SJCRH30 (cell line): ENCODE measurements around the gene THSD7A. TPM values are rescaled to one million over a fixed set of nuclear protein-coding genes. Genes with fewer than 3 reads are reported as not detected.

Experiments used
- DNase-seq, 2 experiments: peaks; one replicate each; pipeline ENCODE4 v3.0.0-alpha.2; 2015 to 2020
- H3K27ac ChIP-seq: fragments of 250-450 bp; sonication (Bioruptor Pico); 2 replicates; pipeline ENCODE4 v1.5.1; 2020; ENCODE audit warnings: mild to moderate bottlenecking, moderate library complexity
- H3K27me3 ChIP-seq: fragments of 250-450 bp; sonication (Bioruptor Pico); 2 replicates; pipeline ENCODE4 v1.5.1; 2020; ENCODE audit warnings: mild to moderate bottlenecking, moderate library complexity
- H3K36me3 ChIP-seq: fragments of 250-450 bp; sonication (Bioruptor Pico); 2 replicates; pipeline ENCODE4 v1.5.1; 2020; ENCODE audit warnings: mild to moderate bottlenecking, moderate library complexity
- H3K4me1 ChIP-seq: fragments of 250-450 bp; sonication (Bioruptor Pico); 2 replicates; pipeline ENCODE4 v1.5.1; 2020; ENCODE audit warnings: mild to moderate bottlenecking, moderate library complexity
- H3K4me3 ChIP-seq: fragments of 250-450 bp; sonication (Bioruptor Pico); 2 replicates; pipeline ENCODE4 v1.5.1; 2020; ENCODE audit warnings: mild to moderate bottlenecking, moderate library complexity
- H3K9me3 ChIP-seq: fragments of 250-450 bp; sonication (Bioruptor Pico); replicated peaks from 2 replicates; pipeline ENCODE4 v1.5.1; 2020; ENCODE audit warnings: mild to moderate bottlenecking, moderate library complexity
- total RNA-seq: library from RNA; depleted of rRNA; stranded (reverse); fragments of >200 nt; shearing (Covaris generic); gene quantifications from 2 replicates; pipeline ENCODE4 v1.2.3, GENCODE V29; 2014

THSD7A gene
- total RNA-seq, 1 experiment from 2014 or later: 0.10 TPM

GRCh38 chr7:11633310-11633709 lies 198.7 kb downstream of the THSD7A start:
- no peaks in the 10 kb centered on the region for H3K9me3 ChIP-seq
- H3K36me3 ChIP-seq: no peaks in the 10 kb centered on the region
- H3K27me3 ChIP-seq: no peaks in the 10 kb centered on the region
- no peak overlapping the region for H3K4me3 ChIP-seq
- DNase-seq: no peak
- no peak overlapping the region for H3K27ac ChIP-seq
- H3K4me1 ChIP-seq: no peaks in the 10 kb centered on the region

- no peaks in the 10 kb centered on the region for H3K36me3 ChIP-seq
- DNase-seq: no peak
- no peaks in the 10 kb centered on the region for H3K27me3 ChIP-seq
- no peak overlapping the region for H3K4me3 ChIP-seq
- H3K4me1 ChIP-seq: no peaks in the 10 kb centered on the region; the same call in 1 of the 2 replicates
- H3K9me3 ChIP-seq: no peaks in the 10 kb centered on the region
- no peak overlapping the region for H3K27ac ChIP-seq
These were observed 201.6 kb downstream of the THSD7A start for GRCh38 chr7:11630355-11630754.

GRCh38 chr7:11625669-11626068 lies 206.3 kb downstream of the THSD7A start:
- no peaks in the 10 kb centered on the region for H3K36me3 ChIP-seq
- H3K27me3 ChIP-seq: no peaks in the 10 kb centered on the region
- no peak overlapping the region for H3K4me3 ChIP-seq
- H3K27ac ChIP-seq: no peak overlapping the region
- DNase-seq: no peak
- H3K9me3 ChIP-seq: no peaks in the 10 kb centered on the region
- H3K4me1 ChIP-seq: no peaks in the 10 kb centered on the region; the same call in 1 of the 2 replicates

- Histone ChIP-seq H3K27ac (no peak overlapping the region), H3K9me3 (no peaks in the 10 kb centered on the region)
These were observed 208.8 kb downstream of the THSD7A start for GRCh38 chr7:11623093-11623678.

GRCh38 chr7:11620406-11621253 lies 211.4 kb downstream of the THSD7A start:
- no peaks in the 10 kb centered on the region for H3K36me3 ChIP-seq
- no peaks in the 10 kb centered on the region; the same call in 1 of the 2 replicates for H3K4me1 ChIP-seq
- DNase-seq: no peak
- no peak overlapping the region for H3K4me3 ChIP-seq
- no peak overlapping the region for H3K27ac ChIP-seq
- H3K27me3 ChIP-seq: no peaks in the 10 kb centered on the region
- no peaks in the 10 kb centered on the region for H3K9me3 ChIP-seq

More at GRCh38 chr7:11623093-11623678, 208.8 kb downstream of the THSD7A start:
- H3K4me1 ChIP-seq: no peaks in the 10 kb centered on the region; the same call in 1 of the 2 replicates
- DNase-seq: no peak
- no peaks in the 10 kb centered on the region for H3K36me3 ChIP-seq
- H3K27me3 ChIP-seq: no peaks in the 10 kb centered on the region
- H3K4me3 ChIP-seq: no peak overlapping the region

- no peak overlapping the region for H3K4me3 ChIP-seq
- no peaks in the 10 kb centered on the region for H3K36me3 ChIP-seq
- no peaks in the 10 kb centered on the region for H3K4me1 ChIP-seq
- no peaks in the 10 kb centered on the region for H3K27me3 ChIP-seq
- no peaks in the 10 kb centered on the region for H3K9me3 ChIP-seq
- DNase-seq: no peak
- H3K27ac ChIP-seq: no peak overlapping the region
These were observed 215.5 kb downstream of the THSD7A start for GRCh38 chr7:11616466-11616865.

GRCh38 chr7:11615174-11615573 lies 216.8 kb downstream of the THSD7A start:
- no peaks in the 10 kb centered on the region for H3K9me3 ChIP-seq
- no peaks in the 10 kb centered on the region for H3K36me3 ChIP-seq
- no peak for DNase-seq
- H3K27ac ChIP-seq: no peak overlapping the region
- no peaks in the 10 kb centered on the region for H3K4me1 ChIP-seq
- H3K4me3 ChIP-seq: no peak overlapping the region
- no peaks in the 10 kb centered on the region for H3K27me3 ChIP-seq

GRCh38 chr7:11613292-11613930 lies 218.6 kb downstream of the THSD7A start:
- no peaks in the 10 kb centered on the region for H3K36me3 ChIP-seq
- no peaks in the 10 kb centered on the region for H3K4me1 ChIP-seq
- H3K9me3 ChIP-seq: no peaks in the 10 kb centered on the region
- H3K4me3 ChIP-seq: no peak overlapping the region
- DNase-seq: no peak
- no peak overlapping the region for H3K27ac ChIP-seq
- no peaks in the 10 kb centered on the region for H3K27me3 ChIP-seq

GRCh38 chr7:11612737-11613136 lies 219.3 kb downstream of the THSD7A start:
- Histone ChIP-seq H3K27ac (no peak overlapping the region), H3K4me3 (no peak overlapping the region), H3K27me3 (no peaks in the 10 kb centered on the region), H3K9me3 (no peaks in the 10 kb centered on the region), H3K4me1 (no peaks in the 10 kb centered on the region), H3K36me3 (no peaks in the 10 kb centered on the region)
- DNase-seq: no peak

- no peak overlapping the region for H3K27ac ChIP-seq
- no peak for DNase-seq
- H3K4me3 ChIP-seq: no peak overlapping the region
- no peaks in the 10 kb centered on the region for H3K36me3 ChIP-seq
- no peaks in the 10 kb centered on the region; the same call in 1 of the 2 replicates for H3K27me3 ChIP-seq
- no peaks in the 10 kb centered on the region for H3K9me3 ChIP-seq
- H3K4me1 ChIP-seq: no peaks in the 10 kb centered on the region
These were observed 222.8 kb downstream of the THSD7A start for GRCh38 chr7:11609096-11609670.

GRCh38 chr7:11607686-11608085 lies 224.3 kb downstream of the THSD7A start:
- Histone ChIP-seq H3K27me3 (no peaks in the 10 kb centered on the region; the same call in 1 of the 2 replicates), H3K27ac (no peak overlapping the region), H3K36me3 (no peaks in the 10 kb centered on the region), H3K9me3 (no peaks in the 10 kb centered on the region), H3K4me3 (no peak overlapping the region), H3K4me1 (no peaks in the 10 kb centered on the region)
- peak in 1 of 2 experiments; percentile 21 for DNase-seq

GRCh38 chr7:11605749-11606148 lies 226.2 kb downstream of the THSD7A start:
- Histone ChIP-seq H3K27me3 (no peaks in the 10 kb centered on the region; the same call in 1 of the 2 replicates), H3K9me3 (no peaks in the 10 kb centered on the region), H3K27ac (no peak overlapping the region), H3K4me3 (no peak overlapping the region), H3K4me1 (no peaks in the 10 kb centered on the region), H3K36me3 (no peaks in the 10 kb centered on the region)
- no peak for DNase-seq

- H3K27me3 ChIP-seq: no peaks in the 10 kb centered on the region; the same call in 1 of the 2 replicates
- H3K27ac ChIP-seq: no peak overlapping the region
- H3K4me1 ChIP-seq: no peaks in the 10 kb centered on the region
- H3K36me3 ChIP-seq: no peaks in the 10 kb centered on the region
- no peak for DNase-seq
- no peak overlapping the region for H3K4me3 ChIP-seq
- H3K9me3 ChIP-seq: no peaks in the 10 kb centered on the region
These were observed 227.5 kb downstream of the THSD7A start for GRCh38 chr7:11604505-11604904.

- Histone ChIP-seq H3K9me3 (no peaks in the 10 kb centered on the region), H3K4me1 (no peaks in the 10 kb centered on the region), H3K27me3 (no peaks in the 10 kb centered on the region; the same call in 1 of the 2 replicates), H3K27ac (no peak overlapping the region), H3K4me3 (no peak overlapping the region), H3K36me3 (no peaks in the 10 kb centered on the region)
- no peak for DNase-seq
These were observed 230.2 kb downstream of the THSD7A start for GRCh38 chr7:11601761-11602160.

- Histone ChIP-seq H3K27me3 (no peaks in the 10 kb centered on the region), H3K27ac (no peak overlapping the region), H3K4me3 (no peak overlapping the region), H3K4me1 (no peaks in the 10 kb centered on the region), H3K36me3 (no peaks in the 10 kb centered on the region), H3K9me3 (no peaks in the 10 kb centered on the region)
- DNase-seq: no peak
These were observed 238.7 kb downstream of the THSD7A start for GRCh38 chr7:11593322-11593721.
